A673 (cell line): ENCODE data around the gene MAML2.

Experiments used
- CTCF ChIP-seq: fragments of 300-800, 200-600 bp; sonication (generic); conservative IDR thresholded peaks from 2 replicates; pipeline ENCODE4 v1.5.1; 2017; ENCODE audit warnings: low read depth, mild to moderate bottlenecking, antibody characterized with exemption, low read length, moderate library complexity, mixed read lengths
- EZH2 ChIP-seq: fragments of 200-600 bp; sonication (generic); IDR thresholded peaks from 2 replicates; pipeline ENCODE4 v1.6.1; 2017; ENCODE audit warnings: borderline replicate concordance, low read depth, mild to moderate bottlenecking, mixed read lengths, antibody characterized with exemption, low read length; ENCODE audit not compliant: poor library complexity, severe bottlenecking

DNA sequence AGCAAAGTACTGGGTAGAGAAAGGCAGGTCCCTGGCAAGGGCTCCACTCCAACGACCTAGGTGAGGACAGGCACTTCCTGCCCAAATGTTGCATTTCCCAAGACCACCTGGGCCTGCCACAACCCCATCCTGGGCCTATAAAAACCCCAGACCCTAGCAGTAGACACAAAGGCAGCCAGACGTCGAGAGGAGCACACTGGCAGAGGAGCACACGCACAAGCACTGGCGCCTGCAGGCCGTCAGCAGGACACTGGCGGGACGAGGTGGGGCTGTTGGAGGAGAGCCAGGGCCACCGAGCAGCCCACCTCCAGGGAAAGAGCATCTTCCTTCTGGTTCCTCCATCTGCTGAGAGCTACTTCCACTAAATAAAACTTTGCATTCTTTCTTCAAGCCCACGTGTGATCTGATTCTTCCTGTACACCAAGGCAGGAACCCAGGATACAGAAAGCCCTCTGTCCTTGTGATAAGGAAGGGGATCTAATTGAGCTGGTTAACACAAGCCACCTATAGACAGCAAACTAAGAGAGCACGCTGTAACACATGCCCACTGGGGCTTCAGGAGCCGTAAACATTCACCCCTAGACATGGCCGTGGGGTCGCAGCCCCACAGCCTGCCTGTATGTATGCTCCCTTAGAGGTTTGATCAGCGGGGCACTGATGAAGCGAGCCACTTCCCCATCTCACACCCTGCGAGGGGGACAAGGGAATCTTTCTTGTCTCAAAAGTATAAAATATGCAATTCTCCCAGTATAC is 329.4 kb downstream of the MAML2 start:
- TF ChIP-seq EZH2 (no peak), CTCF (no peak)
